SKM-1 treated with dmso at 0.1 percent for 144 hours (cell line): ENCODE measurements around the gene PRDM11.

Source experiments
- DNase-seq: peaks from one replicate; lab custom pipeline; 2025; ENCODE audit not compliant: unreplicated experiment; lab: John Stamatoyannopoulos, UW

PRDM11 gene

GRCh38 chr11:45258982-45259530 lies 112.6 kb downstream of the PRDM11 start:
- no peak for DNase-seq

GRCh38 chr11:45259592-45259991 lies 113.2 kb downstream of the PRDM11 start:
- DNase-seq: no peak

- DNase-seq: no peak
Measured at GRCh38 chr11:45260071-45260470, 113.6 kb downstream of the PRDM11 start.

GRCh38 chr11:45262900-45263299 lies 116.5 kb downstream of the PRDM11 start:
- no peak for DNase-seq

- DNase-seq: no peak
Measured at GRCh38 chr11:45263773-45264172, 117.3 kb downstream of the PRDM11 start.

- no peak for DNase-seq
Measured at GRCh38 chr11:45264839-45265515, 118.5 kb downstream of the PRDM11 start.

- no peak for DNase-seq
Measured at GRCh38 chr11:45265969-45266675, 119.7 kb downstream of the PRDM11 start.

GRCh38 chr11:45266676-45267020 lies 120.2 kb downstream of the PRDM11 start:
- no peak for DNase-seq

- DNase-seq: no peak
Measured at GRCh38 chr11:45267052-45267451, 120.6 kb downstream of the PRDM11 start.

GRCh38 chr11:45267652-45268299 lies 121.3 kb downstream of the PRDM11 start:
- DNase-seq: no peak

- no peak for DNase-seq
Measured at GRCh38 chr11:45269678-45270077, 123.2 kb downstream of the PRDM11 start.

GRCh38 chr11:45270946-45271716 lies 124.7 kb downstream of the PRDM11 start:
- no peak for DNase-seq

- DNase-seq: no peak
Measured at GRCh38 chr11:45272701-45273100, 126.3 kb downstream of the PRDM11 start.

GRCh38 chr11:45273509-45273908 lies 127.1 kb downstream of the PRDM11 start:
- no peak for DNase-seq

- DNase-seq: no peak
Measured at GRCh38 chr11:45274206-45274605, 127.8 kb downstream of the PRDM11 start.

GRCh38 chr11:45275828-45276227 lies 129.4 kb downstream of the PRDM11 start:
- DNase-seq: no peak

- DNase-seq: no peak
Measured at GRCh38 chr11:45278714-45279113, 132.3 kb downstream of the PRDM11 start.

GRCh38 chr11:45279645-45280044 lies 133.2 kb downstream of the PRDM11 start:
- DNase-seq: no peak

- no peak for DNase-seq
Measured at GRCh38 chr11:45280449-45280848, 134.0 kb downstream of the PRDM11 start.

- DNase-seq: no peak
Measured at GRCh38 chr11:45282081-45282480, 135.6 kb downstream of the PRDM11 start.
